Esophagus squamous epithelium (tissue), 4 donors: ENCODE measurements around the gene KCNG4.

Experiments used
- CTCF ChIP-seq, 6 experiments: fragments of 450-650 bp in 4 of 6; fragments of 200-600 bp in 2 of 6; sonication (generic) in 2 of 6; IDR thresholded peaks; one replicate each; pipeline ENCODE4 v1.5.1; 2016 to 2019; ENCODE audit warnings: antibody characterized with exemption in 6 of 6, mild to moderate bottlenecking in 4 of 6, moderate library complexity in 4 of 6
- POLR2A ChIP-seq, 4 donors: fragments of 450-650 bp; IDR thresholded peaks; one replicate each; pipeline ENCODE4 v1.6.1; 2017; ENCODE audit warnings: antibody characterized with exemption in 4 of 4, mild to moderate bottlenecking in 4 of 4, moderate library complexity in 3 of 4

- TF ChIP-seq CTCF (IDR thresholded peaks at IDR 0.05) (no peak), POLR2A (IDR thresholded peaks at IDR 0.05) (no peak)
Measured at GRCh38 chr16:84253173-84253572, 13.4 kb upstream of the KCNG4 start.
